PC-9 (cell line): Measurements from ENCODE around the gene FDX2. TPM values are rescaled to one million over a fixed set of nuclear protein-coding genes. Genes with fewer than 3 reads are reported as not detected.

ENCODE experiments used
- BruUV-seq: library from RNA; stranded (reverse); fragments of 400-500 nt; replicated peaks from 2 replicates; lab custom pipeline; 2021; lab: Mats Ljungman, UMichigan
- CTCF ChIA-PET: fragments of 300-600 bp; sonication (Branson Sonifier 250); formaldehyde crosslinking; loops from one replicate; lab custom pipeline; 2022; ENCODE audit warnings: antibody characterized with exemption; lab: Charles Lee
- POLR2A ChIA-PET: fragments of 300-600 bp; sonication (Branson Sonifier 250); formaldehyde crosslinking; loops from one replicate; lab custom pipeline; 2022; ENCODE audit warnings: antibody characterized with exemption; ENCODE audit not compliant: unreplicated experiment; lab: Charles Lee
- DNase-seq, 2 experiments: peaks; one replicate each; pipeline versions ENCODE4 v3.0.0 to v3.0.0-alpha.2; 2015 to 2022; ENCODE audit warnings: mixed read lengths in 1 of 2
- H2AFZ ChIP-seq: fragments of 200-600 bp; sonication (generic); 2 replicates; pipeline ENCODE4 v1.8.1; 2017; ENCODE audit warnings: antibody characterized with exemption
- H3F3A ChIP-seq: fragments of 200-600 bp; sonication (generic); 2 replicates; pipeline ENCODE4 v1.8.1; 2017; ENCODE audit warnings: antibody characterized with exemption, mild to moderate bottlenecking, low read depth; ENCODE audit not compliant: insufficient read depth
- H3K27ac ChIP-seq: fragments of 200-600 bp; sonication (generic); 2 replicates; pipeline ENCODE4 v1.6.1; 2016; ENCODE audit warnings: mixed run types
- H3K27me3 ChIP-seq: fragments of 200-600 bp; sonication (generic); 2 replicates; pipeline ENCODE4 v1.6.1; 2016; ENCODE audit warnings: low read depth, mixed run types; ENCODE audit not compliant: insufficient read depth
- H3K36me3 ChIP-seq: fragments of 200-600 bp; sonication (generic); 2 replicates; pipeline ENCODE4 v1.6.1; 2016; ENCODE audit warnings: low read depth, mixed run types
- H3K4me1 ChIP-seq: fragments of 200-600 bp; sonication (generic); replicated peaks from 2 replicates; pipeline ENCODE4 v1.6.1; 2016; ENCODE audit warnings: mixed run types; ENCODE audit not compliant: insufficient read depth
- H3K4me2 ChIP-seq: fragments of 200-600 bp; sonication (generic); 2 replicates; pipeline ENCODE4 v1.6.1; 2017; ENCODE audit warnings: mixed run types
- H3K4me3 ChIP-seq: fragments of 200-600 bp; sonication (generic); 2 replicates; pipeline ENCODE4 v1.6.1; 2016; ENCODE audit warnings: mixed run types
- H3K79me2 ChIP-seq: fragments of 200-600 bp; sonication (generic); 2 replicates; pipeline ENCODE4 v1.6.1; 2017; ENCODE audit warnings: low read depth, mixed run types
- H3K9me2 ChIP-seq: fragments of 200-600 bp; sonication (generic); 2 replicates; pipeline ENCODE4 v1.8.1; 2017; ENCODE audit warnings: mild to moderate bottlenecking; ENCODE audit not compliant: insufficient read depth
- H3K9me3 ChIP-seq: fragments of 200-600 bp; sonication (generic); 2 replicates; pipeline ENCODE4 v1.8.1; 2016; ENCODE audit warnings: low read depth; ENCODE audit not compliant: insufficient read depth
- H4K20me1 ChIP-seq: fragments of 200-600 bp; sonication (generic); 2 replicates; pipeline ENCODE4 v1.8.1; 2017; ENCODE audit not compliant: insufficient read depth
- EZH2 ChIP-seq: fragments of 200-600 bp; sonication (generic); IDR thresholded peaks from 2 replicates; pipeline ENCODE4 v1.8.0; 2017; ENCODE audit warnings: antibody characterized with exemption, low read depth
- intact Hi-C: fragments of 100-400 bp; cut with micrococcal nuclease; formaldehyde crosslinking; loops from one replicate; pipeline ENCODE4 v1.10.0; 2022; ENCODE audit not compliant: unreplicated experiment
- total RNA-seq: library from RNA; stranded (reverse); gene quantifications from 2 replicates; pipeline ENCODE4 v1.2.3, GENCODE V29; 2021
- TF ChIP-seq, protein P1 (sequence below): fragments of 200-600 bp; sonication (generic); conservative IDR thresholded peaks from 2 replicates; pipeline ENCODE4 v1.6.1; 2017; ENCODE audit warnings: mixed run types, antibody characterized with exemption, mild to moderate bottlenecking, moderate library complexity

Gene FDX2
- total RNA-seq, 1 experiment from 2014 or later, result 23.1 TPM

DNA sequence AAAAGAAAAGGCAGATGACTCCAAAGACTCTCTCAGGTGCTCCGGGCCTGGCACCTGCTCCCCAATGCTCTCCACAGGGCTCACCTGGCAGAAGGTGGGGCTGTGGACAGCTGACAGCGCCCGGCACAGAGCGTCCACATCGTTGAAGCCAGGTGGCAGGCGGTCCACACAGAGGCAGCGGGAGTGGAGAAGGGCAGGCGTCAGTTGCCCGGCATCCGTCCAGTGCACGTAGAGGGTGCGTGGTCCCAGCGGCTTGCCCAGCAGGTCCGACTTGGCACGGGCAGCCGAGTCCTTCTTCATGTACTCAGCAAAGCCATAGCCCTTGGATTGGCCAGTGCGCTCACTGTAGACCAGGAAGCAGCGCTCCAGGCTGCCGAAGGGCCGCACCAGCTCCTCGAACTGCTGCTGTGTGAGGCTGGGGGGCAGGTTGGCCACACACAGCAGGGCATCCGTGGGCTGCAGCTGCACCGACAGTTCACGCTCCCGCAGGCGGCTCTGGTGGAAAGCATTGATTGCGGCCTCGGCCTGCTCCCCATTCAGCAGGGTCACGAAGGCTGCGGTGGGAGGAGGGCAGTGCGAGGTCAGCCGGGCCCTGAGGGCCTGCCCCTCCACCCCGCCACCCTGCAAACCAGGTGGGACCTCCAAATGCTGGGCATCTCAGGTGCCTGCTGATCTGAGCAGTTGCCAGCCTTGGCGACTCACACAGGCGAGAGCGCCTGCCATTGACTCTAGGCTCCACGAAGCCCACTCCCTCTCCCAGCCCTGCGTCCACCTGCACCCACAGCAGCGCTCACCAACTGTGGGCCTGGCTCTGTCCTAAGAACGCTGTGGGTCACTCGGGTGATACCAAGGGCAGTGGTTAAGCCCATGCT lies 13.0 kb upstream of the FDX2 start:
- ChIA-PET POLR2A (no interaction called here), CTCF (no interaction called here)
- TF ChIP-seq EZH2, result no peak
- TF ChIP-seq, protein P1, sequence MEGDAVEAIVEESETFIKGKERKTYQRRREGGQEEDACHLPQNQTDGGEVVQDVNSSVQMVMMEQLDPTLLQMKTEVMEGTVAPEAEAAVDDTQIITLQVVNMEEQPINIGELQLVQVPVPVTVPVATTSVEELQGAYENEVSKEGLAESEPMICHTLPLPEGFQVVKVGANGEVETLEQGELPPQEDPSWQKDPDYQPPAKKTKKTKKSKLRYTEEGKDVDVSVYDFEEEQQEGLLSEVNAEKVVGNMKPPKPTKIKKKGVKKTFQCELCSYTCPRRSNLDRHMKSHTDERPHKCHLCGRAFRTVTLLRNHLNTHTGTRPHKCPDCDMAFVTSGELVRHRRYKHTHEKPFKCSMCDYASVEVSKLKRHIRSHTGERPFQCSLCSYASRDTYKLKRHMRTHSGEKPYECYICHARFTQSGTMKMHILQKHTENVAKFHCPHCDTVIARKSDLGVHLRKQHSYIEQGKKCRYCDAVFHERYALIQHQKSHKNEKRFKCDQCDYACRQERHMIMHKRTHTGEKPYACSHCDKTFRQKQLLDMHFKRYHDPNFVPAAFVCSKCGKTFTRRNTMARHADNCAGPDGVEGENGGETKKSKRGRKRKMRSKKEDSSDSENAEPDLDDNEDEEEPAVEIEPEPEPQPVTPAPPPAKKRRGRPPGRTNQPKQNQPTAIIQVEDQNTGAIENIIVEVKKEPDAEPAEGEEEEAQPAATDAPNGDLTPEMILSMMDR, result no peak
- H3K4me2 ChIP-seq, result no peak overlapping the region
- no peaks in the 10 kb centered on the region for H3K9me3 ChIP-seq
- H3K4me1 ChIP-seq, result peaks cover 10% of the 10 kb centered on the region
- no peaks in the 10 kb centered on the region for H3K27me3 ChIP-seq
- peaks cover 13% of the 10 kb centered on the region; the same call in 1 of the 2 replicates for H3F3A ChIP-seq
- peaks cover 29% of the 10 kb centered on the region for H3K79me2 ChIP-seq
- H2AFZ ChIP-seq, result no peak overlapping the region
- H3K9me2 ChIP-seq, result no peaks in the 10 kb centered on the region
- no peak overlapping the region for H3K27ac ChIP-seq
- intact Hi-C loops, result no loop called here
- DNase-seq, result no peak
- no TSS peak for BruUV-seq
- peaks cover 30% of the 10 kb centered on the region for H4K20me1 ChIP-seq
- H3K36me3 ChIP-seq, result peaks cover 42% of the 10 kb centered on the region; the same call in 1 of the 2 replicates
- no peak overlapping the region for H3K4me3 ChIP-seq

DNA sequence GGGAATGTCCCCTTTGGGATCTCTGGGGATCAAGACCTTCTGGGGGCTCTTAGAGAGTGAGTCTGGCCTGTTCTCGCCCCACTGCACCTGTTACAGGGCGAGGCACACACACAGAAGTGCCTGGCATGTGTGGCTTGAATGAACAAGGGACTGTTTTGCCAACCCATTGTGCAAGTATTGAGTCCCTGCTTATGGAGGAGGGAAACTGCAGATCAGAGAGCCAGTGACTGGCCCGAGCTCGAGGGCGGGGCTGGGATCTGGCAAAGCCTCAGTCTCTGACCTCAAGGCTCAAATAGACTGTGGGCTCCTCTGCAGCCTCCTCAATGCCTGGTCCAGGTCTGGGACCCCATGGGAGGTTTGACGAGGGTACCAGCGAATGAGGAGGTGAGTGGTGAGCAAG lies 12.0 kb upstream of the FDX2 start:
- POLR2A ChIA-PET, result no interaction called here
- intact Hi-C loops, result no loop called here
- peaks cover 42% of the 10 kb centered on the region; the same call in 1 of the 2 replicates for H3K36me3 ChIP-seq
- H3K4me3 ChIP-seq, result no peak overlapping the region
- H3K4me2 ChIP-seq, result no peak overlapping the region
- H3K4me1 ChIP-seq, result peaks cover 10% of the 10 kb centered on the region
- H3K27ac ChIP-seq, result no peak overlapping the region
- H3K79me2 ChIP-seq, result peaks cover 26% of the 10 kb centered on the region
- CTCF ChIA-PET, result no interaction called here
- H3K9me2 ChIP-seq, result no peaks in the 10 kb centered on the region
- peaks cover 36% of the 10 kb centered on the region for H4K20me1 ChIP-seq
- no peak for DNase-seq
- H2AFZ ChIP-seq, result no peak overlapping the region
- H3K9me3 ChIP-seq, result no peaks in the 10 kb centered on the region
- peaks cover 13% of the 10 kb centered on the region; the same call in 1 of the 2 replicates for H3F3A ChIP-seq
- TF ChIP-seq EZH2, result no peak
- TF ChIP-seq, protein P1, result no peak
- H3K27me3 ChIP-seq, result no peaks in the 10 kb centered on the region
- BruUV-seq, result no TSS peak

DNA sequence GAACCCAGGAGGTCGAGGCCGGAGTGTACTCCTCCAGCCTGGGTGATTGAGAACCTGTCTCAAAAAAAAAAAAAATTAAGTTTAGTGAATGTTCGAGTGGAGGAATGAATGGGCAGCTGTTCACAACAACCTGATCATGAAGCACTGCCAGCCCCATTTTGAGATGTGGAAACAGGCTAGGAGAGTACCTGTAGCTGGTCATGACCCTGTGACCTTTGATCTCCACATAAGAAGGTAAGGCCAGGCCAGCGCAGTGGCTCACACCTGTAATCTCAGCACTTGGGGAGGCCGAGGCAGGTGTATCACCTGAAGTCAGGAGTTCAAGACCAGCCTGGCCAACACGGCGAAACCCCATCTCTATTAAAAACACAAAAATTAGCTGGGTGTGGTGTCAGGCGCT lies 9.9 kb upstream of the FDX2 start:
- peaks cover 19% of the 10 kb centered on the region; the same call in 1 of the 2 replicates for H3F3A ChIP-seq
- H3K27ac ChIP-seq, result no peak overlapping the region
- DNase-seq, result no peak
- peaks cover 32% of the 10 kb centered on the region for H4K20me1 ChIP-seq
- H3K4me3 ChIP-seq, result no peak overlapping the region
- no peak overlapping the region for H2AFZ ChIP-seq
- intact Hi-C loops, result no loop called here
- H3K4me1 ChIP-seq, result no peaks in the 10 kb centered on the region
- peaks cover 8% of the 10 kb centered on the region for H3K79me2 ChIP-seq
- TF ChIP-seq EZH2, result no peak
- TF ChIP-seq, protein P1, result no peak
- peaks cover 45% of the 10 kb centered on the region; the same call in 1 of the 2 replicates for H3K36me3 ChIP-seq
- no peaks in the 10 kb centered on the region for H3K27me3 ChIP-seq
- H3K9me2 ChIP-seq, result no peaks in the 10 kb centered on the region
- ChIA-PET CTCF (interaction anchor here (0.6 to 0.7 kb wide), 2 partner anchors 55 to 521 kb away, joined by 3 read pairs; no protein-coding TSS in a partner anchor), POLR2A (no interaction called here)
- no peak overlapping the region for H3K4me2 ChIP-seq
- BruUV-seq, result no TSS peak
- H3K9me3 ChIP-seq, result no peaks in the 10 kb centered on the region
